B cell (primary cell): ENCODE results near the gene C1QTNF7.

Source experiments
- EZH2 ChIP-seq: IDR thresholded peaks from 2 replicates; pipeline ENCODE4 v1.6.1; 2012; ENCODE audit warnings: borderline replicate concordance, low read depth, mild to moderate bottlenecking, moderate library complexity, low read length; ENCODE audit not compliant: insufficient read depth, poor library complexity, severe bottlenecking
- TF ChIP-seq, protein P1 (sequence below): fragments of 200-600 bp; IDR thresholded peaks from one replicate; pipeline ENCODE4 v1.8.0; 2022; ENCODE audit warnings: antibody characterized with exemption, mild to moderate bottlenecking

- TF ChIP-seq, protein P1, sequence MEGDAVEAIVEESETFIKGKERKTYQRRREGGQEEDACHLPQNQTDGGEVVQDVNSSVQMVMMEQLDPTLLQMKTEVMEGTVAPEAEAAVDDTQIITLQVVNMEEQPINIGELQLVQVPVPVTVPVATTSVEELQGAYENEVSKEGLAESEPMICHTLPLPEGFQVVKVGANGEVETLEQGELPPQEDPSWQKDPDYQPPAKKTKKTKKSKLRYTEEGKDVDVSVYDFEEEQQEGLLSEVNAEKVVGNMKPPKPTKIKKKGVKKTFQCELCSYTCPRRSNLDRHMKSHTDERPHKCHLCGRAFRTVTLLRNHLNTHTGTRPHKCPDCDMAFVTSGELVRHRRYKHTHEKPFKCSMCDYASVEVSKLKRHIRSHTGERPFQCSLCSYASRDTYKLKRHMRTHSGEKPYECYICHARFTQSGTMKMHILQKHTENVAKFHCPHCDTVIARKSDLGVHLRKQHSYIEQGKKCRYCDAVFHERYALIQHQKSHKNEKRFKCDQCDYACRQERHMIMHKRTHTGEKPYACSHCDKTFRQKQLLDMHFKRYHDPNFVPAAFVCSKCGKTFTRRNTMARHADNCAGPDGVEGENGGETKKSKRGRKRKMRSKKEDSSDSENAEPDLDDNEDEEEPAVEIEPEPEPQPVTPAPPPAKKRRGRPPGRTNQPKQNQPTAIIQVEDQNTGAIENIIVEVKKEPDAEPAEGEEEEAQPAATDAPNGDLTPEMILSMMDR, result no peak
- no peak for TF ChIP-seq EZH2
Observed at GRCh38 chr4:15451866-15452765, 24.3 kb downstream of the C1QTNF7 start.
